Mucosa of stomach (tissue), 1 donor: ENCODE measurements around the gene TJP3.
"Not testable (repeated sequence)": the region's sequence is repeated elsewhere in the genome, so short reads cannot be mapped to it uniquely, and the experiment has no call there.

Experiments used
- H3K27me3 ChIP-seq: one replicate; pipeline ENCODE4 v1.7.0; 2013; ENCODE audit warnings: mild to moderate bottlenecking, low read length; ENCODE audit not compliant: control insufficient read depth, insufficient read depth
- H3K36me3 ChIP-seq: one replicate; pipeline ENCODE4 v1.7.0; 2013; ENCODE audit warnings: low read length; ENCODE audit not compliant: control insufficient read depth, insufficient read depth
- H3K4me1 ChIP-seq: one replicate; pipeline ENCODE4 v1.7.0; 2013; ENCODE audit warnings: mild to moderate bottlenecking, low read length; ENCODE audit not compliant: control insufficient read depth, insufficient read depth
- H3K4me3 ChIP-seq: one replicate; pipeline ENCODE4 v1.7.0; 2013; ENCODE audit warnings: low read length
- H3K9ac ChIP-seq: one replicate; pipeline ENCODE4 v1.7.0; 2013; ENCODE audit warnings: mild to moderate bottlenecking, low read length, moderate library complexity
- H3K9me3 ChIP-seq: one replicate; pipeline ENCODE4 v1.7.0; 2013; ENCODE audit warnings: mild to moderate bottlenecking, low read length, moderate library complexity; ENCODE audit not compliant: control insufficient read depth
- donor health status: Pancreatic carcinoma.

TJP3 gene

DNA sequence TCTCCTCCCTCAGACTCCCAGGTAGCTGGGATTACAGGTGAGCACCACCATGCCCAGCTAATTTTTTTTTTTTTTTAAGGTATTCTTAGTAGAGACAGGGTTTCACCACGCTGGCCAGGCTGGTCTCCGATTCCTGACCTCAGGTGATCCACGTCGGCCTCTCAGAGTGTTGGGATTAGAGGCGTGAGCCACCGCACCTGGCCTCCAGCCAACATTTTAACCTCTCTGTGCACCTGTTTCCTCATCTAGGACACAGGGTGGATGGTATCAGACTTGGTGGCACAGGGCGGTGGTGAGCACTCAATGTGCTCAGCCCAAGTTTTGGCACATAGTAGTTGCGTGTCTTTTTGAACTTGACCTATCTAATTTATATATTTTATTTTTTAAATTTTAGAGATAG is 40.8 kb downstream of the TJP3 start:
- no peak overlapping the region for H3K4me3 ChIP-seq
- H3K4me1 ChIP-seq, result no peaks in the 10 kb centered on the region
- peaks cover 14% of the 10 kb centered on the region for H3K36me3 ChIP-seq
- no peaks in the 10 kb centered on the region for H3K27me3 ChIP-seq
- H3K9ac ChIP-seq, result no peak overlapping the region
- no peaks in the 10 kb centered on the region for H3K9me3 ChIP-seq

GRCh38 chr19:3750211-3750610 is 42.0 kb downstream of the TJP3 start:
- Histone ChIP-seq H3K9ac (no peak overlapping the region), H3K4me3 (no peak overlapping the region), H3K4me1 (no peaks in the 10 kb centered on the region), H3K36me3 (peaks cover 14% of the 10 kb centered on the region), H3K27me3 (no peaks in the 10 kb centered on the region), H3K9me3 (no peaks in the 10 kb centered on the region)

- Histone ChIP-seq H3K36me3 (peaks cover 10% of the 10 kb centered on the region), H3K4me3 (no peak overlapping the region), H3K9me3 (no peaks in the 10 kb centered on the region), H3K27me3 (no peaks in the 10 kb centered on the region), H3K9ac (no peak overlapping the region), H3K4me1 (no peaks in the 10 kb centered on the region)
Observed at GRCh38 chr19:3751236-3751635, 43.1 kb downstream of the TJP3 start.

- no peaks in the 10 kb centered on the region for H3K9me3 ChIP-seq
- H3K36me3 ChIP-seq, result peaks cover 10% of the 10 kb centered on the region
- H3K9ac ChIP-seq, result no peak overlapping the region
- no peaks in the 10 kb centered on the region for H3K4me1 ChIP-seq
- no peaks in the 10 kb centered on the region for H3K27me3 ChIP-seq
- no peak overlapping the region for H3K4me3 ChIP-seq
Observed at GRCh38 chr19:3752492-3752891, 44.3 kb downstream of the TJP3 start.

DNA sequence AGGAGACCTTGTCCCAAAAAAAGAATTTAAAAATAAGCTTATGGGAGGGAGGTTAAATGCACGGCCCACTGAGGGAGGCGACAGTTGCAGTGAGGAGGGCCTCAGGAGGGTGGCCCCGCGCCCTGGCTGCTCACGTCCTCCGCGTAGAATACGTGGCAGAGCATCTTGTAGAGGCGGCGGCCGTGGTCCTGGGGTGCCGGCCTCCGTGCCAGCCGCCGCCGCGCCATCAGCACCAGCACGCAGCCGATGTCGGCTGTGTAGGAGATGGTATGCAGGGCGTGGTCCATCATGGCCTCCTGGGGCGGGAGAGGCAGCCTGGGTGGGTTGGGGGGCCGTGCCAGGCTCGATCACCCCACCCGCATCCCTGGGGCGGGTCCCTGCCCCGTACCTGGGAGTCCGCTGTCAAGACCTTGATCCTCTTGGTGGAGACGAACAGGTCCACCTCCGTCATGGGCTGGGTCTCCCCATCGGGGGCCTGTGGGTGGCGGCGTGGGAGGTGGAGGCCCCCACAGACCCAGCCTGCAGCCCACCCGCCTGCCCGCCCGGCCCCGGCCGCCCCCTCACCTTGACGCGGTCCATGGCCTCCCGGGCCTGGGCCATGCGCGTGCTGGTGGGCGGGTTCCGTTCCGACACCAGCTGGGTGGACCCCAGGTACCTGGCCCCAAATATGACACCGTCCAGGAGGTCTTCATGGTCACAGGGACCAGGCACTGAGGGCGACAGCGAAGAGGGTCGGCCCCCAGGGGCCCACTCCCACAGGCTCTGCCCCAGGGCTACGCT is 45.6 kb downstream of the TJP3 start:
- Histone ChIP-seq H3K4me1 (no peaks in the 10 kb centered on the region), H3K4me3 (no peak overlapping the region), H3K27me3 (no peaks in the 10 kb centered on the region), H3K9ac (no peak overlapping the region), H3K9me3 (no peaks in the 10 kb centered on the region), H3K36me3 (peaks cover 10% of the 10 kb centered on the region)

DNA sequence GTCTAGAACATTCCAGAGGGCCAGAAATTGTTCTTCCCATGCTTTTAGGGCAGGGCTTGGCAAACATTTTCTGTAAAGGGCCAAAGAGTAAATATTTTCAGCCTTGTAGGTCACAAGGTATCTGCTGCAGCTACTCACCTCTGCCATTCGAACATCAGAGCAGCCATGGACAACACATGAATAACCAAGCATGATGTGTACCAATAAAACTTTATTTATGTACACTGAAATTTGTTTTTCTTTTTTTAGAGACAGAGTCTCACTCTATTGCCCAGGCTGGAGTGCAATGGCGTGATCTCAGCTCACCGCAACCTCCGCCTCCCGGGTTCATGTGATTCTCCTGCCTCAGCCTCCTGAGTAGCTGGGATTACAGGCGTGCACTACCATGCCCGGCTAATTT is 49.5 kb downstream of the TJP3 start:
- H3K9ac ChIP-seq, H3K4me3 ChIP-seq, H3K9me3 ChIP-seq, H3K36me3 ChIP-seq, H3K27me3 ChIP-seq: not testable (repeated sequence)
- H3K4me1 ChIP-seq, result peaks cover 16% of the 10 kb centered on the region

- not testable (repeated sequence) for H3K36me3 ChIP-seq, H3K9ac ChIP-seq
- H3K4me1 ChIP-seq, result peaks cover 20% of the 10 kb centered on the region
Observed at GRCh38 chr19:3758297-3758696, 50.1 kb downstream of the TJP3 start.

GRCh38 chr19:3759482-3760254 is 51.5 kb downstream of the TJP3 start:
- H3K9ac ChIP-seq, result no peak overlapping the region
- peaks cover 22% of the 10 kb centered on the region for H3K4me1 ChIP-seq
- no peak overlapping the region for H3K4me3 ChIP-seq
- no peaks in the 10 kb centered on the region for H3K36me3 ChIP-seq
- no peaks in the 10 kb centered on the region for H3K27me3 ChIP-seq
- no peaks in the 10 kb centered on the region for H3K9me3 ChIP-seq

More at GRCh38 chr19:3758297-3758696, 50.1 kb downstream of the TJP3 start:
- not testable (repeated sequence) for H3K9me3 ChIP-seq, H3K27me3 ChIP-seq, H3K4me3 ChIP-seq

- Histone ChIP-seq H3K27me3 (no peaks in the 10 kb centered on the region), H3K36me3 (no peaks in the 10 kb centered on the region), H3K9ac (peak overlapping the region; percentile 95), H3K4me1 (peaks cover 22% of the 10 kb centered on the region), H3K4me3 (peak overlapping the region; percentile 84), H3K9me3 (no peaks in the 10 kb centered on the region)
Observed at GRCh38 chr19:3760871-3761361, 52.7 kb downstream of the TJP3 start.

DNA sequence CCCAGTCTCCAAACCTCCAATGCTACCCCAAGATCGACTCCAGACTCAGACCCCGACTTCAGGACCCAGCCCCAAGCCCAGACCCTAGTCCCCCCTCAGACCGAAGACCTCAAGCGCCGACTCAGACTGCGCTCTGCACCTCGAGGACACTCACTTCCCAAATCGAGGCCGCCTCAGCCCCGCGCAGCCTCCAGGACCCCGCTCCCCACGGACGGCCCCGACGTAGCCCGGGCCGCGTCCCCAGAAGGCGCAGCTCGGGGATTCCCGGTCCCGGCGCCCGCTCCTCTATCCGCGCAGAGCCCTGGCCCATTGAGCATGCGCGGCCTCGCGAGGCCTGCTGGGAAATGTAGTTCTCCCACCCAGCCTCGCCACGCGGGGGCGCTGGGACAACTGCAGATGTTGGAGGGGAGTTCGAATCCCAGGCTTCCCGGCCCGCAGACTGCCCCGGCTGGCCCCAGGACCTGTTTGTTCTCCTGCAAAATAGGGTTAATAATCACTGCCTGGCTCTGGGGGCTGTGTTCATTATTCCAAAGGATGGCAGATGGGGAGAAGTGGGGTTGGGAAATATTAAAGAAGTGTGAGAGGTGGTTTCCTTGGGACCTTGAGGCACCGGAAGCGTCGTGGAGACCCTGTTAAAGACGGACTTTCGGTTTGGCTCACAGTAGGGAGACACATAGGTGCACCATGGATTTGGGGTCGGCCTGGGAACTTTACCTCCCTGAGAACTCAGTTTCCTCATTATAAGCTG is 53.4 kb downstream of the TJP3 start, which contains the start of gene APBA3:
Gene APBA3 (minus strand): TSS at position 311 of the 748 bp plus-strand sequence. CDS start 1,428 bp downstream, outside the sequence.
- Histone ChIP-seq H3K9me3 (no peaks in the 10 kb centered on the region), H3K4me3 (peak within 1 kb of the TSS; percentile 89), H3K9ac (peak within 1 kb of the TSS; percentile 95), H3K36me3 (no peaks in the 10 kb centered on the region), H3K4me1 (peaks cover 22% of the 10 kb centered on the region), H3K27me3 (no peaks in the 10 kb centered on the region)

DNA sequence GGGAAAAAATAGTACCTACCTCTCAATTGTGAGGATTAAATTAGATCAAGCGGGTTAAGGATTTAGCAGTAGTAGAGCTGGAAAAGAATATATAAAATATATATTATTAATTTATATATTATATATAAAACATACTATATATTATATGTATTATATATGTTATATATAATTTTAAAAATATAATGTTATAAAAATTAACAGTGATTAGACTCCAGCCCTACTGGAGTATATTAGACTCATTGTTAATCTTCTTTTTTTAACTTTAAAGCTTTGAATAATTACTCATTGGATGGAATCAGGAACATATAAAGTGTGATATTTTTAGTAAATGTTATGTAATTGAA is 53.9 kb downstream of the TJP3 start:
- no peaks in the 10 kb centered on the region for H3K36me3 ChIP-seq
- peaks cover 22% of the 10 kb centered on the region for H3K4me1 ChIP-seq
- no peaks in the 10 kb centered on the region for H3K9me3 ChIP-seq
- peak overlapping the region; percentile 94 for H3K9ac ChIP-seq
- no peaks in the 10 kb centered on the region for H3K27me3 ChIP-seq
- no peak overlapping the region for H3K4me3 ChIP-seq
